Kidney (tissue), 14 donors: ENCODE measurements around the gene GRAP. TPM values are rescaled to one million over a fixed set of nuclear protein-coding genes. Genes with fewer than 3 reads are reported as not detected.

Source experiments
- DNase-seq, 5 donors: peaks; one replicate each; pipeline ENCODE4 v3.0.0-alpha.2; 2013 to 2020
- FAIRE-seq: peaks from 2 replicates; lab custom pipeline; 2012; peaks lifted over from hg19 to GRCh38; lab: Jason Lieb, UNC
- H3K27ac ChIP-seq, 2 donors: one replicate each; pipeline ENCODE4 v1.7.0; 2013; ENCODE audit warnings: low read depth in 2 of 2, low read length in 2 of 2, inconsistent platforms in 1 of 2
- H3K27me3 ChIP-seq: one replicate; pipeline ENCODE4 v1.7.1; 2013; ENCODE audit warnings: low read length, inconsistent platforms; ENCODE audit not compliant: control insufficient read depth, insufficient read depth
- H3K36me3 ChIP-seq, 3 donors: one replicate each; pipeline versions ENCODE4 v1.7.0 to v1.7.1; 2013; ENCODE audit warnings: low read length in 3 of 3, control low read depth in 1 of 3, inconsistent platforms in 1 of 3; ENCODE audit not compliant: insufficient read depth in 3 of 3, control insufficient read depth in 2 of 3
- H3K4me1 ChIP-seq, 3 donors: one replicate each; pipeline versions ENCODE4 v1.7.0 to v1.7.1; 2013; ENCODE audit warnings: low read length in 3 of 3, inconsistent platforms in 1 of 3, low read depth in 1 of 3; ENCODE audit not compliant: control insufficient read depth in 2 of 3, insufficient read depth in 2 of 3
- H3K4me3 ChIP-seq, 3 donors: one replicate each; pipeline versions ENCODE4 v1.7.0 to v1.8.1; 2013; ENCODE audit warnings: low read length in 3 of 3, control low read depth in 1 of 3, inconsistent platforms in 1 of 3
- H3K9ac ChIP-seq, 3 donors: one replicate each; pipeline versions ENCODE4 v1.7.0 to v1.7.1; 2013; ENCODE audit warnings: low read length in 3 of 3, control low read depth in 1 of 3, inconsistent platforms in 1 of 3
- H3K9me3 ChIP-seq, 3 donors: one replicate each; pipeline versions ENCODE4 v1.7.0 to v1.7.1; 2013; ENCODE audit warnings: low read length in 3 of 3, control low read depth in 1 of 3, inconsistent platforms in 1 of 3; ENCODE audit not compliant: control insufficient read depth in 2 of 3, insufficient read depth in 1 of 3
- intact Hi-C: fragments of 100-400 bp; cut with DNase I; formaldehyde crosslinking; loops from one replicate; pipeline ENCODE4 v1.11.1; 2022
- polyA plus RNA-seq: library from polyadenylated mRNA; stranded (reverse); fragments of 350-450 nt; fragmentation: Illumina TruSeq; extraction: RNeasy Lipid Tissue Mini Kit (QIAGEN cat#74804); gene quantifications from one replicate; pipeline ENCODE4 v1.2.3, GENCODE V29; 2014; ENCODE audit warnings: low read depth, low replicate concordance; ENCODE audit not compliant: insufficient read depth
- total RNA-seq: library from RNA; stranded (reverse); fragmentation: NEBNext Ultra II Directional; extraction: Animal tissue kit (Norgen Biotek cat#: 25700); gene quantifications from one replicate; pipeline ENCODE4 v1.2.1, GENCODE V29; 2021
- TF ChIP-seq, protein P1 (sequence below): IDR thresholded peaks from 3 replicates; pipeline ENCODE4 v1.5.1; 2012; ENCODE audit warnings: mild to moderate bottlenecking, moderate library complexity, borderline replicate concordance; ENCODE audit not compliant: insufficient read depth; ENCODE audit errors: extremely low read depth
- donor health status: control.
- donor health status: control.
- donor health status: control.
- donor health status: control.
- donor health status: control.
- donor health status: DM: yes; HTN: yes; CAD: no.
- donor health status: Normal renal cell carcinoma (clear cell type).

The GRAP gene
- total and polyA plus RNA-seq, 2 donors from 2014 or later = 7.0 to 8.4 TPM

- peaks cover 0 to 11% (median 8%) of the 10 kb centered on the region in 3 donors for H3K4me1 ChIP-seq
- H3K27ac ChIP-seq = peak overlapping the region in 1 of 2 donors; percentile 55
- peaks cover 0 to 2% (median 0%) of the 10 kb centered on the region in 3 donors for H3K36me3 ChIP-seq
- DNase-seq (no peak), FAIRE-seq (no peak)
- H3K9ac ChIP-seq = no peak overlapping the region
- no peak overlapping the region for H3K4me3 ChIP-seq
- H3K27me3 ChIP-seq = no peaks in the 10 kb centered on the region
- no peaks in the 10 kb centered on the region for H3K9me3 ChIP-seq
- TF ChIP-seq, protein P1, sequence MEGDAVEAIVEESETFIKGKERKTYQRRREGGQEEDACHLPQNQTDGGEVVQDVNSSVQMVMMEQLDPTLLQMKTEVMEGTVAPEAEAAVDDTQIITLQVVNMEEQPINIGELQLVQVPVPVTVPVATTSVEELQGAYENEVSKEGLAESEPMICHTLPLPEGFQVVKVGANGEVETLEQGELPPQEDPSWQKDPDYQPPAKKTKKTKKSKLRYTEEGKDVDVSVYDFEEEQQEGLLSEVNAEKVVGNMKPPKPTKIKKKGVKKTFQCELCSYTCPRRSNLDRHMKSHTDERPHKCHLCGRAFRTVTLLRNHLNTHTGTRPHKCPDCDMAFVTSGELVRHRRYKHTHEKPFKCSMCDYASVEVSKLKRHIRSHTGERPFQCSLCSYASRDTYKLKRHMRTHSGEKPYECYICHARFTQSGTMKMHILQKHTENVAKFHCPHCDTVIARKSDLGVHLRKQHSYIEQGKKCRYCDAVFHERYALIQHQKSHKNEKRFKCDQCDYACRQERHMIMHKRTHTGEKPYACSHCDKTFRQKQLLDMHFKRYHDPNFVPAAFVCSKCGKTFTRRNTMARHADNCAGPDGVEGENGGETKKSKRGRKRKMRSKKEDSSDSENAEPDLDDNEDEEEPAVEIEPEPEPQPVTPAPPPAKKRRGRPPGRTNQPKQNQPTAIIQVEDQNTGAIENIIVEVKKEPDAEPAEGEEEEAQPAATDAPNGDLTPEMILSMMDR = no peak
- intact Hi-C loops = no loop called here
Measured at GRCh38 chr17:18978655-18979054, 68.1 kb downstream of the GRAP start.

- H3K27me3 ChIP-seq = no peaks in the 10 kb centered on the region
- no peak overlapping the region for H3K27ac ChIP-seq
- TF ChIP-seq, protein P1 = no peak
- H3K36me3 ChIP-seq = peaks cover 0 to 2% (median 0%) of the 10 kb centered on the region in 3 donors
- intact Hi-C loops = no loop called here
- DNase-seq (no peak), FAIRE-seq (no peak)
- H3K9ac ChIP-seq = no peak overlapping the region
- H3K4me3 ChIP-seq = no peak overlapping the region
- peaks cover 0 to 11% (median 8%) of the 10 kb centered on the region in 3 donors for H3K4me1 ChIP-seq
- H3K9me3 ChIP-seq = no peaks in the 10 kb centered on the region
Measured at GRCh38 chr17:18978050-18978449, 68.7 kb downstream of the GRAP start.

DNA sequence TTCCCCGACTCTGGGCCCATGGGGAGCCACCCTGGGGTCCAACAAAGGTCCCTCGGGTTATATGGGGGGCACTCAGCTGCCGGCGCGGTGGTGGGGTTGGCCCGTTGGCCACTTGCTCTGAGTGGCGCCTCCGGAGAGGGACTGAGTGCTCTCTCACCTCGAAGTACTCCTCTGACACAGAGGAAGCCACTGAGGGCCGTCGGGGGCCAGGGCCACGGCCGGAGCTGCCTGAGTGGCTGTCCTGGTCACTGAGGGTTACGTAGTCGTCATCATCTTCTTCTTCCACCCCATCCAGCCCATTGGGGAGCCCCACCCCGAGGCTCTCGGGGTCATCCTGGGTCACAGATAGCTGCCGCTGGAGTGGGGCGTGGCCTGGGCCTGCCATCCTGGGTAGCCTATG lies 69.1 kb downstream of the GRAP start:
- Histone ChIP-seq H3K36me3 (peaks cover 0 to 2% (median 0%) of the 10 kb centered on the region in 3 donors), H3K27ac (no peak overlapping the region), H3K27me3 (no peaks in the 10 kb centered on the region), H3K9ac (no peak overlapping the region), H3K9me3 (no peaks in the 10 kb centered on the region), H3K4me3 (no peak overlapping the region), H3K4me1 (peaks cover 0 to 11% (median 8%) of the 10 kb centered on the region in 3 donors)
- no peak for FAIRE-seq
- no peak for DNase-seq
- intact Hi-C loops = no loop called here
- TF ChIP-seq, protein P1 = no peak

DNA sequence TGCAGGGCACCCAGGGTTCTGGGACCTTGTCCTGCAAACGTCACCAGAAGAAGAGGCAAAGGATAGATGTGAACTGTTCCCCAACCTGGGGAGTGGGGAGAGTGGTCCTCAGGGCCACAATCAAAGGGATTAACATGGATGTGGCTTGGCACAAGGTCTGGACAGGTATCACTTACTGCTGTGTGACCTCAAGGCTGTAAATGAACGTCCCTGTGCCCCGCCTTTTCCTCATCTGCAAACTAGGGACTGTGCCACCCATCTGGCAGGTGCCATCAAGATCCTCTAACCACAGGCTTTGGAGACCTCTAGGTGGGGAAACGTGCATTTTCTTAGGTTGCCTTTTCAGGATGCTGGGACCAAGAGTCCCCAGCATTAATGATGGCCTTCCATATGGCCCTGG lies 69.7 kb downstream of the GRAP start:
- Histone ChIP-seq H3K9ac (no peak overlapping the region), H3K9me3 (no peaks in the 10 kb centered on the region), H3K4me1 (peaks cover 0 to 11% (median 8%) of the 10 kb centered on the region in 3 donors), H3K27ac (no peak overlapping the region), H3K27me3 (no peaks in the 10 kb centered on the region), H3K4me3 (no peak overlapping the region), H3K36me3 (peaks cover 0 to 2% (median 0%) of the 10 kb centered on the region in 3 donors)
- intact Hi-C loops = no loop called here
- TF ChIP-seq, protein P1 = no peak
- no peak for FAIRE-seq
- no peak for DNase-seq
